ENCODE data around the gene WASHC4. TPM values are rescaled to one million over a fixed set of nuclear protein-coding genes. Genes with fewer than 3 reads are reported as not detected.

The WASHC4 gene
- total and polyA plus RNA-seq, 10 of the 15 experiments (the other 5 are each of a cell fraction or from before 2014, with no cell fraction given), result 16.0 to 50.6 (median 34.0) TPM

- H3K36me3 ChIP-seq (ENCODE audit: control insufficient read depth in 2 of 2, insufficient read depth in 2 of 2, low read length in 1 of 2), result peaks cover 4 to 8% of the 10 kb centered on the region in 2 experiments; a peak in 3 of 4 replicates
- SMC1A ChIA-PET (ENCODE audit: uncharacterized antibody, unreplicated experiment), result interaction anchor here (0.6 to 1.2 kb wide), 2 partner anchors 14 to 276 kb away, joined by 3 to 4 read pairs; no protein-coding TSS in a partner anchor
- H3K79me2 ChIP-seq (ENCODE audit: control insufficient read depth, insufficient read depth, low read length), result no peaks in the 10 kb centered on the region
- H3K9me3 ChIP-seq (replicated peaks; ENCODE audit: control insufficient read depth, insufficient read depth, low read length), result no peaks in the 10 kb centered on the region
- no TSS peak for BruUV-seq (replicated peaks)
- no peak overlapping the region for H3K27ac ChIP-seq (ENCODE audit: control insufficient read depth, insufficient read depth)
- intact Hi-C loops (cut with micrococcal nuclease; ENCODE audit: unreplicated experiment), result no loop called here
- H3K4me2 ChIP-seq (ENCODE audit: control insufficient read depth, insufficient read depth), result no peak overlapping the region
- CTCF ChIA-PET, result no interaction called here
- H3K9ac ChIP-seq (ENCODE audit: control insufficient read depth, insufficient read depth, low read length), result no peak overlapping the region
- POLR2A ChIA-PET, result no interaction called here
- no peak overlapping the region for H2AFZ ChIP-seq (ENCODE audit: control insufficient read depth, low read depth, low read length)
- in situ Hi-C loops (cut with MboI), result no loop called here
- RAD21 ChIA-PET (ENCODE audit: unreplicated experiment), result no interaction called here
- no peak for ATAC-seq
- TF ChIP-seq PAX5 (IDR thresholded peaks at IDR 0.05; ENCODE audit: borderline replicate concordance, low read depth, low read length) (no peak), CHD1 (IDR thresholded peaks at IDR 0.05; ENCODE audit: low read depth, low read length) (no peak), NFXL1 (IDR thresholded peaks at IDR 0.05; ENCODE audit: borderline replicate concordance) (no peak), PML (IDR thresholded peaks at IDR 0.05; ENCODE audit: low read length) (no peak), REST (IDR thresholded peaks at IDR 0.05; ENCODE audit: low read depth, low read length) (no peak), SMAD5 (IDR thresholded peaks at IDR 0.05; ENCODE audit: low read depth) (no peak), RAD21 (IDR thresholded peaks at IDR 0.05; ENCODE audit: insufficient read depth, low read depth, low read length) (no peak), MEF2A (IDR thresholded peaks at IDR 0.05; ENCODE audit: insufficient read depth, low read depth, low read length) (no peak), MLLT1 (IDR thresholded peaks at IDR 0.05) (no peak), SKIL (IDR thresholded peaks at IDR 0.05; ENCODE audit: low read depth, poor library complexity, severe bottlenecking) (no peak)
- WGBS (ENCODE audit: insufficient coverage, insufficient replicate concordance, low lambda C conversion rate, missing lambda C conversion rate), result 97% methylated on average over 6 of the region's 6 CpGs
- H4K20me1 ChIP-seq (ENCODE audit: control insufficient read depth, insufficient read depth), result no peaks in the 10 kb centered on the region
- FAIRE-seq, result no peak
- no peaks in the 10 kb centered on the region for H3K27me3 ChIP-seq (replicated peaks in 1 of 2; ENCODE audit: control insufficient read depth in 2 of 2, insufficient read depth in 2 of 2, low read length in 1 of 2)
- H3K4me1 ChIP-seq (ENCODE audit: control insufficient read depth, insufficient read depth, low read length), result no peaks in the 10 kb centered on the region
- no peak for DNase-seq (ENCODE audit: low read depth, low spot score)
- no peak overlapping the region for H3K4me3 ChIP-seq
These were observed 33.9 kb downstream of the WASHC4 start for GRCh38 chr12:105141320-105141922.
